ENCODE measurements around the gene FRMD8. TPM values are rescaled to one million over a fixed set of nuclear protein-coding genes. Genes with fewer than 3 reads are reported as not detected.
A peak's percentile ranks its signal among the peaks of the same experiment; 100 is the strongest.

Gene FRMD8
- total RNA-seq (10 to 100 TPM; 29.2 to 37.5 TPM), total RNA-seq (49.7 to 84.8 reads per million in 2 donors)

DNA sequence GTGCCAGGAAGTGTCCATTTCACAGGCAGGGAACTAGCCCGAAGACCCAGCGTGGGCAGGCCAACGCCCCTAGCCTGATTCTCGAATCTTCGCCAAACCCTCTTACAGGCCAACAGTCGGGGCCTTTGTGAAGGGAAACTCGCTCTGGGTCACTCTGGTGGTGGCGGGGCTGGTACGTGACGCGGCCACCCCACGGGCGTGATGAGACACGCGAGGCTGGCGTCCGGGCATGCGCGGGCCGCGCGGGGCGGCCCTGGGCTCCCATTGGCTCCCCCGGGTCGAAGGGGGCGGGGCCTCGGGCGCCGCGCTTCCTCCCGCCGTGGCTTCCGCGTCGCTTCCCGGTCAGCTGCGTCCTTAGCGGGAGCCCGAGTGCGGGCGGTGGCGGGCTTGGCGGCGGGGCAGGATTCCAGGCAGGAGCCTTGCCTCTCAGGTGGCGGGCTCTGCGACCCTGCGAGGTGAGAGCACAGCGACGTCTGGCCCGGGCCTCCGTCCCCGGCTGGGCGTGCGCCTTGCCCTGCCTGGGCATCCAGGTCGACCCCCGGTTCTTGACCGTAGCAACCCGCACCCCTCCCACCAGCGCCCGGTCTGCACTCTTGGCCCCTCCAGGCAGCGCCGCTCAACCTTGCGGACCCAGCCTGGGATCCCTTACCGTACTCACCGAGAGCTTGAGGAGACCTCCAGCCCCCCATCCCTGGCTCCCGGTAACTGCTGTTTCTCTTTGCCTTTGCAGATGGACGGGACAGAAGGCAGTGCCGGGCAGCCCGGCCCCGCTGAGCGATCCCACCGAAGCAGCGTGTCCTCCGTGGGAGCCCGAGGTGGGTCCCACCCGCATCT is at the start of gene FRMD8:
TSS of gene FRMD8 (plus strand) at position 331 of the 834 bp plus-strand sequence. CDS start at position 731, 400 bp downstream.
- peak within 1 kb of the TSS; percentile 100 for H3K27ac Mint-ChIP-seq

DNA sequence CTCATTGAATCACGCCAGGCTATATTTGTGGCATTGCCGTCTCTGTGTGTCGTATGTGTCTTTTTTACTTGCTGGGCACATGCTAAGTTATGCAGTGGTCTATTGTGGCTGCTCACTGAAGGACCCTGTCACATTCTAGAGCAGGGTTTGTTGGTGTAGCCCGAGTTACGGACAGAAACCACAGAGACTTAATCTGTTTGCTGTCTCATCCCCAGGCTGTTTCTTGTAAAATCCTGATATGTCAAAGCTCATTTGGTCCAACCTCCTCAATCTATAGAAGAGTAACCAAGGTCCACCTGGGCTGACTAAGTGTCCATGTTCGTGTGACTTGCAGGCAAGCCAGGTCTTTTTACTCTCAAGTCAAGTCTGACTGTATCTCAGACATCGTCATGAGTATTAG is 47.8 kb upstream of the FRMD8 start:
- peaks cover 30% of the 10 kb centered on the region for H3K4me1 Mint-ChIP-seq
- H3K27ac Mint-ChIP-seq = peak overlapping the region; percentile 90
- no peaks in the 10 kb centered on the region for H3K27me3 Mint-ChIP-seq
- peaks cover 3% of the 10 kb centered on the region for H3K36me3 Mint-ChIP-seq (ENCODE audit: low read depth)
- ATAC-seq (no peak), DNase-seq (no peak)
- H3K4me3 Mint-ChIP-seq = peak overlapping the region; percentile 77
- H3K9me3 ChIP-seq (ENCODE audit: control insufficient read depth, low read length, poor library complexity, severe bottlenecking) = no peaks in the 10 kb centered on the region

More for the DNA sequence above, at the start of gene FRMD8:
- Mint-ChIP-seq H3K4me3 (peak within 1 kb of the TSS; percentile 96), H3K4me1 (peaks cover 57% of the 10 kb centered on the region), H3K36me3 (ENCODE audit: low read depth) (no peaks in the 10 kb centered on the region), H3K27me3 (no peaks in the 10 kb centered on the region)
- ATAC-seq = peak; percentile 68
- no peaks in the 10 kb centered on the region for H3K9me3 ChIP-seq (ENCODE audit: control insufficient read depth, low read length, poor library complexity, severe bottlenecking)
- DNase-seq = peak; percentile 85 to 94 (median 89)

DNA sequence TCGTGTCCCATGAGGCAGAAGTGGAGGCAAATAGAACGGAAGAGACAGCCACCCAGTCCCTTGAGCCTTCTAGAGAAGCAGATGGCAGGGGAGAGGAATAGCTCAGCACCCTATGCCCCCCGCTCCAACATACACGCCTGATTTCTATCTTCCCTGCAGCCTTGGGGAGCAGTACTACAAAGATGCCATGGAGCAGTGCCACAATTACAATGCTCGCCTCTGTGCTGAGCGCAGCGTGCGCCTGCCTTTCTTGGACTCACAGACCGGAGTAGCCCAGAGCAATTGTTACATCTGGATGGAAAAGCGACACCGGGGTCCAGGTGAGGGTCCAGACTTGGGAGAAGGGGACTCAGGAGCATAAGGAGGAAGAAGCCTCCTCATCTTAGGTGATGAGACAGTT is 46.2 kb upstream of the FRMD8 start:
- no peaks in the 10 kb centered on the region for H3K9me3 ChIP-seq (ENCODE audit: control insufficient read depth, low read length, poor library complexity, severe bottlenecking)
- Mint-ChIP-seq H3K4me1 (peaks cover 19% of the 10 kb centered on the region), H3K4me3 (no peak overlapping the region), H3K36me3 (ENCODE audit: low read depth) (peaks cover 2% of the 10 kb centered on the region), H3K27ac (peak overlapping the region; percentile 90), H3K27me3 (no peaks in the 10 kb centered on the region)
- DNase-seq (no peak), ATAC-seq (no peak)

GRCh38 chr11:65341856-65342255 is 44.6 kb upstream of the FRMD8 start:
- no peak for DNase-seq
- no peaks in the 10 kb centered on the region for H3K9me3 ChIP-seq (ENCODE audit: control insufficient read depth, low read length, poor library complexity, severe bottlenecking)
- Mint-ChIP-seq H3K36me3 (ENCODE audit: low read depth) (peaks cover 8% of the 10 kb centered on the region), H3K27me3 (no peaks in the 10 kb centered on the region), H3K27ac (no peak overlapping the region), H3K4me1 (peaks cover 20% of the 10 kb centered on the region), H3K4me3 (no peak overlapping the region)
- no peak for ATAC-seq

DNA sequence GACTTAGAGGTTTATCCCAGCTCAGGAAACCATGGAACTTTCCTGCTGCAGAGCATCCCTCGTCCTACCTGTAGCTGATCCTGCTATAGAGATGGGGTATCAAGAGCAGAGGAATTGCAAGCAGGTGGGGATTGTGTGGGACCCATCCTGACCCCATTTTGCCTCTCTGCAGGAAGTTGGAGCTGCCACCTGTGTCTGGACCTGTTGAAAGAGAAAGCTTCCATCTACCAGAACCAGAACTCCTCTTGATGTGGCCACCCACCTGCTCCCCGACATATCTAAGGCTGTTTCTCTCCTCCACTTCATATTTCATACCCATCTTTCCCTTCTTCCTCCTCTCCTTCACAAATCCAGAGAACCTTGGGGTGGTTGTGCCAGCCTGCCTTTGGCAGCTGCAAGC is 34.9 kb upstream of the FRMD8 start:
- ATAC-seq = no peak
- H3K36me3 Mint-ChIP-seq (ENCODE audit: low read depth) = peaks cover 5% of the 10 kb centered on the region

GRCh38 chr11:65352783-65353182 is 33.7 kb upstream of the FRMD8 start:
- peak overlapping the region; percentile 68 for H3K27ac Mint-ChIP-seq
- H3K4me3 Mint-ChIP-seq = no peak overlapping the region
- no peak for ATAC-seq

More for the DNA sequence above, 34.9 kb upstream of the FRMD8 start:
- no peaks in the 10 kb centered on the region for H3K9me3 ChIP-seq (ENCODE audit: control insufficient read depth, low read length, poor library complexity, severe bottlenecking)
- Mint-ChIP-seq H3K27ac (peak overlapping the region; percentile 51), H3K4me3 (no peak overlapping the region), H3K27me3 (no peaks in the 10 kb centered on the region), H3K4me1 (peaks cover 14% of the 10 kb centered on the region)
- no peak for DNase-seq

DNA sequence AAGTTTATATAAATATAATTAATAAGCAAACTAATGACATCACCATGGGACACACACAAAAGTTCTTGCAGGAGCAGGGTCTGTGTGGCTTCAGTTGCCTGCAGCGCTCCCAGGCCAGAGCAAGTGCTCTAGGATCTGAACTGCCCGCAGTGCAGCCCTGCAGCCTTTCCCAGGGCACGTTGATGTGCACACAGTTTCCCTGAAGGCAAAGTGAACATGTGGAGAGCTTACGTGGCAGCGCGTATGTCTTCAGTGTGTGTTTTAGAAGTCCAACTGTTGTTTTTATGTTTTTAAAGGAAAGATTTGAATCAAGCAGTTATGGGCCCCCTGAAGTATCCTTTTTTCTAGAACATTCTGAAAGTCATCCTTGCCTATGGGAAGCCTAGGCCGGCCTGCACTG is 33.1 kb upstream of the FRMD8 start:
- peak overlapping the region; percentile 91 for H3K4me3 Mint-ChIP-seq
- peak overlapping the region; percentile 51 for H3K27ac Mint-ChIP-seq
- DNase-seq (no peak), ATAC-seq (no peak)
- H3K27me3 Mint-ChIP-seq = no peaks in the 10 kb centered on the region
- H3K4me1 Mint-ChIP-seq = peaks cover 12% of the 10 kb centered on the region
- no peaks in the 10 kb centered on the region for H3K9me3 ChIP-seq (ENCODE audit: control insufficient read depth, low read length, poor library complexity, severe bottlenecking)
- peaks cover 4% of the 10 kb centered on the region for H3K36me3 Mint-ChIP-seq (ENCODE audit: low read depth)

More at GRCh38 chr11:65352783-65353182, 33.7 kb upstream of the FRMD8 start:
- no peak for DNase-seq
- no peaks in the 10 kb centered on the region for H3K9me3 ChIP-seq (ENCODE audit: control insufficient read depth, low read length, poor library complexity, severe bottlenecking)
- no peaks in the 10 kb centered on the region for H3K27me3 Mint-ChIP-seq
- H3K36me3 Mint-ChIP-seq (ENCODE audit: low read depth) = peaks cover 4% of the 10 kb centered on the region
- H3K4me1 Mint-ChIP-seq = peaks cover 12% of the 10 kb centered on the region

DNA sequence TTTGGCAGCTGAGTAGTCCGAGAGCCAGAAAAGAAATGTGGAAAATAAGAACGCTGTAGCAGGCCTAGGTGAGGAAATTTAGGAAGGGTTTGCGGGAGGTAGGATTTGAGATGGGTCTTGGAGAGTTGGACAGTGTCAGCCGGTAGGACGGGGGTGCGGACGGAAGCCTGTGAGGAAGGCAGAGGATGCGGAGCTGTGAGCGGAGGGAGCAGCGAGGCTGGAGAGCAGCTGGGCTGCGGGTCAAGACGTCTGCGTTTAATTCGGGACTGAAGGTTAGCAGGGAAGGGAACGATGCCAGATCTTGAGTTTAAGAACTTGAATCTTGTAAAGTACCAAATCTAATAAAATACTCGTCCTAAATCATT is 32.6 kb upstream of the FRMD8 start:
- peaks cover 12% of the 10 kb centered on the region for H3K4me1 Mint-ChIP-seq
- no peak for DNase-seq
- no peak for ATAC-seq
- no peaks in the 10 kb centered on the region for H3K27me3 Mint-ChIP-seq
- H3K4me3 Mint-ChIP-seq = peak overlapping the region; percentile 91
- no peaks in the 10 kb centered on the region for H3K9me3 ChIP-seq (ENCODE audit: control insufficient read depth, low read length, poor library complexity, severe bottlenecking)
- H3K27ac Mint-ChIP-seq = peak overlapping the region; percentile 51
- H3K36me3 Mint-ChIP-seq (ENCODE audit: low read depth) = peaks cover 4% of the 10 kb centered on the region

- peak; percentile 97 for ATAC-seq
- no peaks in the 10 kb centered on the region for H3K9me3 ChIP-seq (ENCODE audit: control insufficient read depth, low read length, poor library complexity, severe bottlenecking)
Observed at GRCh38 chr11:65354265-65355012, 32.0 kb upstream of the FRMD8 start, which contains the start of gene TIGD3. Gene TIGD3, plus strand, starts transcription at chr11:65354751. Its CDS starts 1,058 bp downstream, at chr11:65355809.

DNA sequence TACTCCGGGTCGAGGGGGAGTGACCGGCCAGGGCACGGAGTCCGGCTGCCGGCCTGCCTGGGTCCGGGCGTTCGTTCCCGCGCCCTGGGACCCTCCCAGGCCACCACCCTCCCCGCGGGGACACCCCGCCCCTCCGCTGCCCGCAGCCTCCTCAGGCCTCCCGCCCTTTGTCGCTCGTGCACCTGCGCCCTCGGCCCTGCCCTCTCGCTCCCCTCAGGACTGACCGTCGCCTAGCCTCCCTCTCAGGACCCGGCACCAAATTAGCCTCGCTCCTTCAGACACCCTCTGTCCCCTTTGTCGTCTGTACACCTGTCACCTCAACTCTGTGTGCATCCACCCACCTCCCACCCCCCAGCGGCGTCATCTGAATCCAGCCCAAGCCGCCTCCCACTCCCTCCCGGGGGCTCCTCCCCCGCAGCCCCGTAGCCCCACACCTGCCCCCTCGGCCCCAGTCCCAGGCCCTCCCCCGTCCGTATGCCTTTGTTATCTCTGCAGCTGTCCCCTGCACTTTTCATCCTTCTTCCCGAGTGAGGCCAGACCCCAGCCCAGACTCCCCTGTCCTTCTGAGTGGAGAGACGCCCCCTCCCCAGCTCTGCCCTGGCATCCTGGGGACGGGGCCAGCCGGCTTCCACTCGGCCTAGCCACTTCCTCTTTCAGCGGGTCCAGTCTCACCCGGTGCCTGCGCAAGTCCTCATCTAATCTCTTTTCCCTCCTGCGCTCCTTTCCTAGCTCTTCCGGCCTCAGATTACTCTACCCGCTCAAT is 31.2 kb upstream of the FRMD8 start:
- no peaks in the 10 kb centered on the region for H3K9me3 ChIP-seq (ENCODE audit: control insufficient read depth, low read length, poor library complexity, severe bottlenecking)
- Mint-ChIP-seq H3K36me3 (ENCODE audit: low read depth) (peaks cover 4% of the 10 kb centered on the region), H3K4me1 (peaks cover 12% of the 10 kb centered on the region), H3K4me3 (peak overlapping the region; percentile 93), H3K27me3 (no peaks in the 10 kb centered on the region), H3K27ac (peak overlapping the region; percentile 37)
- DNase-seq (peak in 2 of 3 donors; percentile 56 to 61), ATAC-seq (peak; percentile 40)

More at GRCh38 chr11:65354265-65355012, 32.0 kb upstream of the FRMD8 start, which contains the start of gene TIGD3:
- DNase-seq = peak; percentile 91 to 96 (median 96)
- H3K4me3 Mint-ChIP-seq = peak within 1 kb of the TSS; percentile 93
- H3K36me3 Mint-ChIP-seq (ENCODE audit: low read depth) = peaks cover 4% of the 10 kb centered on the region
- H3K4me1 Mint-ChIP-seq = peaks cover 12% of the 10 kb centered on the region
- no peaks in the 10 kb centered on the region for H3K27me3 Mint-ChIP-seq
- H3K27ac Mint-ChIP-seq = peak within 1 kb of the TSS; percentile 51

DNA sequence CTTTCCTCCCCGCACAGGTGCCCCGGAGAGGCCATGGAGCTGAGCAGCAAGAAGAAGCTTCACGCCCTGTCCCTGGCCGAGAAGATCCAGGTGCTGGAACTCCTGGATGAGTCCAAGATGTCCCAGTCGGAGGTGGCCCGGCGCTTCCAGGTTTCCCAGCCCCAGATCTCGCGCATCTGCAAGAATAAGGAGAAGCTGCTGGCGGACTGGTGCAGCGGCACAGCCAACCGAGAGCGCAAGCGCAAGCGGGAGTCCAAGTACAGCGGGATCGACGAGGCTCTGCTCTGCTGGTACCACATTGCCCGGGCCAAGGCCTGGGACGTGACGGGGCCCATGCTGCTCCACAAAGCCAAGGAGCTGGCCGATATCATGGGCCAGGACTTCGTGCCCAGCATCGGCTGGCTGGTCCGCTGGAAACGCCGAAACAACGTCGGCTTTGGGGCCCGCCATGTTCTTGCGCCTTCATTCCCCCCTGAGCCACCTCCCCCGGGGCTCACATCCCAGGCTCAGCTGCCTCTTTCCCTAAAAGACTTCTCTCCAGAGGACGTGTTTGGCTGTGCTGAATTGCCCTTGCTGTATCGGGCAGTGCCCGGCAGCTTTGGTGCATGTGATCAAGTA is 30.6 kb upstream of the FRMD8 start:
- no peak for ATAC-seq
- no peak for DNase-seq
- Mint-ChIP-seq H3K27ac (peak overlapping the region; percentile 37), H3K4me3 (peak overlapping the region; percentile 93), H3K36me3 (ENCODE audit: low read depth) (peaks cover 4% of the 10 kb centered on the region), H3K27me3 (no peaks in the 10 kb centered on the region), H3K4me1 (peaks cover 12% of the 10 kb centered on the region)
- H3K9me3 ChIP-seq (ENCODE audit: control insufficient read depth, low read length, poor library complexity, severe bottlenecking) = no peaks in the 10 kb centered on the region

DNA sequence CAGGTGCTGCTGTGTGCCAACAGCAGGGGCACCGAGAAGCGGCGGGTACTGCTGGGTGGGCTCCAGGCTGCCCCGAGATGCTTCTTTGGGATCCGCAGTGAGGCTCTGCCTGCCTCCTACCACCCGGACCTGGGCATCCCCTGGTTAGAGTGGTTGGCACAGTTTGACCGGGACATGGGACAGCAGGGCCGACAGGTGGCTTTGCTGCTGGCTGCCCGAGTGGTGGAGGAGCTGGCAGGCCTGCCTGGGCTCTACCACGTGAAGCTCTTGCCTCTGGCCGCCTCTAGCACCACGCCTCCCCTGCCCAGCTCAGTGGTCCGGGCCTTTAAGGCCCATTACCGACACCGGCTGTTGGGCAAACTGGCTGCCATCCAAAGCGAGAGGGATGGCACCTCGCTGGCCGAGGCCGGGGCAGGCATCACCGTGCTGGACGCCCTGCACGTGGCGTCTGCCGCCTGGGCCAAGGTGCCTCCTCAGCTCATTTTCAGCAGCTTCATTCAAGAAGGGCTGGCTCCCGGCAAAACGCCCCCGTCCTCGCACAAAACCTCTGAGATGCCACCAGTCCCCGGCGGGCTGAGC is 30.0 kb upstream of the FRMD8 start:
- Mint-ChIP-seq H3K4me3 (no peak overlapping the region), H3K27ac (peak overlapping the region; percentile 37), H3K27me3 (no peaks in the 10 kb centered on the region), H3K4me1 (peaks cover 12% of the 10 kb centered on the region), H3K36me3 (ENCODE audit: low read depth) (peaks cover 4% of the 10 kb centered on the region)
- no peak for DNase-seq
- no peak for ATAC-seq
- H3K9me3 ChIP-seq (ENCODE audit: control insufficient read depth, low read length, poor library complexity, severe bottlenecking) = no peaks in the 10 kb centered on the region
